Measurements from ENCODE around the gene MEFV. TPM values are rescaled to one million over a fixed set of nuclear protein-coding genes. Genes with fewer than 3 reads are reported as not detected.

MEFV gene, protein sequence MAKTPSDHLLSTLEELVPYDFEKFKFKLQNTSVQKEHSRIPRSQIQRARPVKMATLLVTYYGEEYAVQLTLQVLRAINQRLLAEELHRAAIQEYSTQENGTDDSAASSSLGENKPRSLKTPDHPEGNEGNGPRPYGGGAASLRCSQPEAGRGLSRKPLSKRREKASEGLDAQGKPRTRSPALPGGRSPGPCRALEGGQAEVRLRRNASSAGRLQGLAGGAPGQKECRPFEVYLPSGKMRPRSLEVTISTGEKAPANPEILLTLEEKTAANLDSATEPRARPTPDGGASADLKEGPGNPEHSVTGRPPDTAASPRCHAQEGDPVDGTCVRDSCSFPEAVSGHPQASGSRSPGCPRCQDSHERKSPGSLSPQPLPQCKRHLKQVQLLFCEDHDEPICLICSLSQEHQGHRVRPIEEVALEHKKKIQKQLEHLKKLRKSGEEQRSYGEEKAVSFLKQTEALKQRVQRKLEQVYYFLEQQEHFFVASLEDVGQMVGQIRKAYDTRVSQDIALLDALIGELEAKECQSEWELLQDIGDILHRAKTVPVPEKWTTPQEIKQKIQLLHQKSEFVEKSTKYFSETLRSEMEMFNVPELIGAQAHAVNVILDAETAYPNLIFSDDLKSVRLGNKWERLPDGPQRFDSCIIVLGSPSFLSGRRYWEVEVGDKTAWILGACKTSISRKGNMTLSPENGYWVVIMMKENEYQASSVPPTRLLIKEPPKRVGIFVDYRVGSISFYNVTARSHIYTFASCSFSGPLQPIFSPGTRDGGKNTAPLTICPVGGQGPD
- not detected for polyA plus RNA-seq (2013, experiment 1 of 2)
- not detected for polyA plus RNA-seq (2013, experiment 2 of 2)

DNA sequence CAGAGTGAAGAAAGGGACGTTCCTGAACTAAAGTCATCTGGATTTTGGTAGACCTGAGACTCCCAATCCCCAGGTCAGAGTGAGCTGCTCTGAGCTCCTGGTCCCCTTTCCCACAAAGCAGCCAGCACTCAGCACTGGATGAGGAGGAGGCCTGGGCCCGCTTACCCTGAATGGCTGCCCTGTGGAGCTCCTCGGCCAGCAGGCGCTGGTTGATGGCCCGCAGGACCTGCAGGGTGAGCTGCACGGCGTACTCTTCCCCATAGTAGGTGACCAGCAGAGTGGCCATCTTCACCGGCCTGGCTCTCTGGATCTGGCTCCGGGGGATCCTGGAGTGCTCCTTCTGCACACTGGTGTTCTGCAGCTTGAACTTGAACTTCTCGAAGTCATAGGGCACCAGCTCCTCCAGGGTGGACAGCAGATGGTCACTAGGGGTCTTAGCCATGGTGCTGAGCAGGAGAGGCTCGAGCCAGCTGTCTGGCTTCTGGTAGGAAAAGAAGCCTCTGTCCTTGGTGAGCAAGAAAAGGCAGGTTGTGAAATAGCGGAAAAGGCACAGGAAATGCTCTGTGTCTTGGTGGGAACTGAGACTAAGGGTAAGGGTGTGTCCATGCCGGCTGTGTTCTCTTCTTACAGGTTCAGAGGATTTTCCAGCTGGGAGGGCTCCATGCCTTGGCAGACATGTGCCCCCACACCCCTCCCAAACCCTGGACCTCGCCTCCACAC is at the start of gene MEFV:
MEFV (minus strand) TSS at position 488 of the 720 bp plus-strand sequence; CDS start at position 442, 46 bp downstream.
- Histone ChIP-seq H3K4me3 (ENCODE audit: extremely low read depth, insufficient read depth, low read length, poor library complexity, severe bottlenecking) (no peak within 1 kb of the TSS), H3K9me3 (ENCODE audit: control insufficient read depth, low read length) (no peaks in the 10 kb centered on the region)
- WGBS, 2 experiments (ENCODE audit: insufficient coverage in 2 of 2): 82 to 88% methylated on average over 11 to 12 of the region's 14 CpGs

DNA sequence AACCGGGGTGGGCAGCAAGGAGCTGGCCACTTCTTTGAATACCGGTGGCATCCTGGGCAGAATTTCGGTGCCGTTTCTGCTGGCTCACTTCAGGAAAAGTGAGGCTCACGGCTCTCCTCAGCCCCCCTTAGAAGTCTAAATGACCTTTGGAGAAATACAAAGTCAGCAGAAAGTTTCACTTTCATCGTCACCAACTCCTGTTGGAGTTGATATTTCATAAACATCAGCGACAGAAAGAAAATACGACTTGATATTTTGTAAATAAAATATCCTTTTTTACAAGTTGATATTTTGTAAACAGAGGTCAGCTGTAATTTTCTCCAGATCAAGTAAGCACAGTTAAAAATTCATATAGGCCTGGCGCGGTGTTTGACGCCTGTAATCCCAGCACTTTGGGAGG is 49.6 kb upstream of the MEFV start:
- Histone ChIP-seq H3K4me3 (ENCODE audit: extremely low read depth, insufficient read depth, low read length, poor library complexity, severe bottlenecking) (peak overlapping the region; percentile 69), H3K4me1 (ENCODE audit: control insufficient read depth, insufficient read depth, low read length, poor library complexity, severe bottlenecking) (no peaks in the 10 kb centered on the region), H3K27ac (ENCODE audit: low read depth, low read length, severe bottlenecking) (no peak overlapping the region), H3K36me3 (ENCODE audit: control insufficient read depth, insufficient read depth, low read length) (peaks cover 68% of the 10 kb centered on the region), H3K9me3 (ENCODE audit: control insufficient read depth, low read length) (peaks cover 65% of the 10 kb centered on the region)
- WGBS, 2 experiments (ENCODE audit: insufficient coverage in 2 of 2): 72 to 78% methylated on average over 7 to 9 of the region's 11 CpGs

More for the DNA sequence above, at the start of gene MEFV:
- no peaks in the 10 kb centered on the region for H3K4me1 ChIP-seq (ENCODE audit: control insufficient read depth, insufficient read depth, low read length, poor library complexity, severe bottlenecking)
- H3K36me3 ChIP-seq (ENCODE audit: control insufficient read depth, insufficient read depth, low read length): no peaks in the 10 kb centered on the region
- no peak within 1 kb of the TSS for H3K27ac ChIP-seq (ENCODE audit: low read depth, low read length, severe bottlenecking)

DNA sequence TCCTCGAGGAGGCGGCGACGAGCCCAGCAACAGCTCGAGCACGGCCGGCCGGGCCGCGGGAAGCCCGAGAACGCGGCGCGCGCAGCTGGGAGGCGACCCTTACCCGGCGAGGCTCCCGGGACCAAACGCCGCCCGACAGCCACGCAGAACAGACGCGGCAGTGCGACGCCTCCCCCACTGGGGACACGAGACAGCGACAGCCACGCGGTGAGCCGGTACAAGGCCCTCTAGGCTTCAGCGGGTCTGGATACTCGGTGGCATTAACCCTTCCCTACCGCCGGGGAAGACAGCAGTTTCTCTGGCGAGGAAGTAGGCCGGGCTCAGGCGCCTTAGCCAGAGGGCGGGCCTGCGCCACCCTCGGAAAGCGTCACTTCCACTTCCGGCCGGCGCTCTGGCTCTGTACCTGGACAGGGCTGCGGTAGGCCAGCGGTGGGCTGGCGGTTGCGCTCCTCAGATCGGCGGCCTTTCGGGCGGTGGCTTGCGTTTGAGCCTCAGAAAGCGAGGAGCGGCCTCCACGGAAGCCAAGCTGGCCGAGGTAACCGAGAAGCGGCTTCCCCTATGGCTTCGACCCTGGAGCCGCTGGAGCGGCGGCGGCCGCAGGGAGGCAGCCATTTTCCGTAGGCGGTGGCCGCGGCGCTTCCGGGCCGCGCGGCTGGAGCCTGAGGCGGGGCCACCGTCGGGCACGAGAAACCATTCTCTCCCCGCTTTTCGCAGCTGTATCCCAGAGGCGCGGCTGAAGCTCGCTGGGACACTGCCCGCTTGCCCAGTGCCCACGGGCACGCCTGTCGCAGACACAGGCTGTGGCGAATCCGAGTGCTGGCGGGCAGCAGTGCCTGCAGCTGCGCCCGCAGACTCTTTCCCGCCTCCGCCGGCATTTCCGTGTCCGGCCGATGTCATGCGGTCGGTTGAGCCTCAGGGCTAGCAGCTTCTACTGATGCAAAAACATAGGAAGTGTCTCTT is 49.0 kb upstream of the MEFV start, which contains the start of the genes TIGD7 and ZNF75A:
TIGD7 (minus strand) TSS at position 322 of the 960 bp plus-strand sequence. CDS start 4,816 bp downstream, outside the sequence.
ZNF75A (plus strand) TSS at position 389 of the 960 bp plus-strand sequence. CDS start 2,932 bp downstream, outside the sequence.
- peak within 1 kb of the TSS; percentile 69 for H3K4me3 ChIP-seq (ENCODE audit: extremely low read depth, insufficient read depth, low read length, poor library complexity, severe bottlenecking)
- peaks cover 68% of the 10 kb centered on the region for H3K36me3 ChIP-seq (ENCODE audit: control insufficient read depth, insufficient read depth, low read length)
- no peaks in the 10 kb centered on the region for H3K4me1 ChIP-seq (ENCODE audit: control insufficient read depth, insufficient read depth, low read length, poor library complexity, severe bottlenecking)
- peaks cover 65% of the 10 kb centered on the region for H3K9me3 ChIP-seq (ENCODE audit: control insufficient read depth, low read length)
- WGBS, 2 experiments (ENCODE audit: insufficient coverage in 2 of 2): 3% methylated on average over 89 to 103 of the region's 103 CpGs
- peak within 1 kb of the TSS; percentile 86 for H3K27ac ChIP-seq (ENCODE audit: low read depth, low read length, severe bottlenecking)

DNA sequence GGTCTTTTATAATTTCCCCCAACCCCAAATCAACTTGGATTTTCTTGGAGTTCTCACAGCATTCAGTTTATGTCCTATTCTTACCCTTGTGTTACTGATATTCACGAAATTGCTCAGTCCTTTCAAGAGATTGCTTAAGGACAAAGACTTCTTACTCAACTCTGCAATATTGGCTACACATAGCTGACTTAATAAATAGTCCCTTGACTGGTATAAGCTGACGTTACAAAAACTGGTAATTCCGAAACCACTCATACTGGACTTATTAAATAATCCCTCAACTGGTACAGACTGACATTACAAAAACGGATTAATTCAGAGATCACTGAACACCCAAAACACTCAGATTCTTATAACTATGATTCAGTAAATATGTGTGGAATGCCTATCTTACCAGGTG is 47.9 kb upstream of the MEFV start:
- Histone ChIP-seq H3K9me3 (ENCODE audit: control insufficient read depth, low read length) (peaks cover 57% of the 10 kb centered on the region), H3K36me3 (ENCODE audit: control insufficient read depth, insufficient read depth, low read length) (peaks cover 68% of the 10 kb centered on the region), H3K4me3 (ENCODE audit: extremely low read depth, insufficient read depth, low read length, poor library complexity, severe bottlenecking) (peak overlapping the region; percentile 69), H3K4me1 (ENCODE audit: control insufficient read depth, insufficient read depth, low read length, poor library complexity, severe bottlenecking) (no peaks in the 10 kb centered on the region), H3K27ac (ENCODE audit: low read depth, low read length, severe bottlenecking) (peak overlapping the region; percentile 86)
- 95 to 98% methylated on average over 3 to 4 of the region's 4 CpGs for WGBS, 2 experiments (ENCODE audit: insufficient coverage in 2 of 2)

DNA sequence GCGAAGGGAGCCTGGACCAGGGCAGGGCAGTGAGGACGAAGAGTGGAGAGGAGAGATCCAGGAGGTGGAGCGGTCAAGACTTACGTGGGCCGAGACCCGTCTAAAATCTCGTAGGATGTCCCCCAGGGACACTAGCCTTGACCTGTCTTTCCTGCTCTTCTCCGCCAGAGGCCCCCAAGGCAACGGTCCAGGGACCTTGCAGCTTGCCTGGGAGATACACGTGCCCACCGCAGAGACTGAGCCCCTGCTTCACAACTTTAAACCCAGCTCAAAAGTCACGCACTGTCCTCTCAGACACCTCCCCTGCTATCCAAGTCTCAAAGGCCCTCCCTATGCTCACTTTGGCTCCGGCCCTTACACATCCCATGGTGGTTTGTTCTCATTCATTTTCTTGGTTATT is 39.4 kb upstream of the MEFV start:
- 96% methylated on average over 6 to 12 of the region's 13 CpGs for WGBS, 2 experiments (ENCODE audit: insufficient coverage in 2 of 2)
- Histone ChIP-seq H3K4me1 (ENCODE audit: control insufficient read depth, insufficient read depth, low read length, poor library complexity, severe bottlenecking) (no peaks in the 10 kb centered on the region), H3K9me3 (ENCODE audit: control insufficient read depth, low read length) (peaks cover 44% of the 10 kb centered on the region), H3K27ac (ENCODE audit: low read depth, low read length, severe bottlenecking) (no peak overlapping the region), H3K4me3 (ENCODE audit: extremely low read depth, insufficient read depth, low read length, poor library complexity, severe bottlenecking) (no peak overlapping the region), H3K36me3 (ENCODE audit: control insufficient read depth, insufficient read depth, low read length) (peaks cover 81% of the 10 kb centered on the region)

DNA sequence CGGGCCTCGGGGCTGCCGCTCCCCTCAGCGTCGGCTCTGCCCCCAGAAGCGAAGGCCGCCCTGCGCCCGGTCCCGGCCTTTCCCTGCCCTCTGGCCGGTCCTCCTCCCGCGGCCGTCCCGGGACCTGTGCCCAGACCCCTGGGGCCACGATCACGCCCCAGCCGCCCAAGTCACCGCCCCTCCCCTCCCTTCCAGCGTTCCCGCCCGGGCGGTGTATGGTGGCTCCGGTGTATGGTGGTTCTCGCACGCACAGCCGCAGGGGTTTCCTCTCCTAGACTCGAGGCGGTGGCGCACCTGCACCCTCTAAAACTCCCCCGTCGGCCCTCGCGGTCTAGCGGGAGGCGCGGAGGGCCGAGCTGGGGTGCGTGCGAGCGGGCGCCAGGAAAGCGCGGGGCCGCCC is 38.8 kb upstream of the MEFV start:
- Histone ChIP-seq H3K4me3 (ENCODE audit: extremely low read depth, insufficient read depth, low read length, poor library complexity, severe bottlenecking) (no peak overlapping the region), H3K9me3 (ENCODE audit: control insufficient read depth, low read length) (peaks cover 45% of the 10 kb centered on the region), H3K4me1 (ENCODE audit: control insufficient read depth, insufficient read depth, low read length, poor library complexity, severe bottlenecking) (no peaks in the 10 kb centered on the region), H3K36me3 (ENCODE audit: control insufficient read depth, insufficient read depth, low read length) (peaks cover 81% of the 10 kb centered on the region), H3K27ac (ENCODE audit: low read depth, low read length, severe bottlenecking) (no peak overlapping the region)
- WGBS, 2 experiments (ENCODE audit: insufficient coverage in 2 of 2): 96 to 98% methylated on average over 18 to 44 of the region's 45 CpGs

DNA sequence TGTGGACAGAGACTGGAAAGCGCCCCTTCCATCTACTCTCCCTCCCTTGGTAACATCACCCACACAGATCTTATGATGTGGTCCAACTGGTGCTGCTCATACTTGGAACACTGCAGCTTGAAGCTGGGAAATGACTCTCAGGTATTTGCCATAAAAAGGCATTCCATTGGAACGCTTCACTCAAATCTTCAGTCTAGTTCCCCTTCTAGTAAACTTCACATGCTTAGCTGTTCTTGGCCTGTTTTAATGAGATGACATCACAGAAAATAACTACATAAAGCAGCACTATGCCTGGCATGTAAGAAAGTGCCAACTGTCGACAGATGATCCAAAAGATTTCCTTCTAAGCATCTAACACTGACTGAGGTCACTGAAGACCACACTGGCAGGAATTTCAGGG is 36.2 kb upstream of the MEFV start:
- no peaks in the 10 kb centered on the region for H3K4me1 ChIP-seq (ENCODE audit: control insufficient read depth, insufficient read depth, low read length, poor library complexity, severe bottlenecking)
- H3K9me3 ChIP-seq (ENCODE audit: control insufficient read depth, low read length): peaks cover 62% of the 10 kb centered on the region
- WGBS, 2 experiments (ENCODE audit: insufficient coverage in 2 of 2): 92 to 96% methylated on average over 2 to 3 of the region's 3 CpGs
- H3K27ac ChIP-seq (ENCODE audit: low read depth, low read length, severe bottlenecking): no peak overlapping the region
- peaks cover 92% of the 10 kb centered on the region for H3K36me3 ChIP-seq (ENCODE audit: control insufficient read depth, insufficient read depth, low read length)
- no peak overlapping the region for H3K4me3 ChIP-seq (ENCODE audit: extremely low read depth, insufficient read depth, low read length, poor library complexity, severe bottlenecking)

DNA sequence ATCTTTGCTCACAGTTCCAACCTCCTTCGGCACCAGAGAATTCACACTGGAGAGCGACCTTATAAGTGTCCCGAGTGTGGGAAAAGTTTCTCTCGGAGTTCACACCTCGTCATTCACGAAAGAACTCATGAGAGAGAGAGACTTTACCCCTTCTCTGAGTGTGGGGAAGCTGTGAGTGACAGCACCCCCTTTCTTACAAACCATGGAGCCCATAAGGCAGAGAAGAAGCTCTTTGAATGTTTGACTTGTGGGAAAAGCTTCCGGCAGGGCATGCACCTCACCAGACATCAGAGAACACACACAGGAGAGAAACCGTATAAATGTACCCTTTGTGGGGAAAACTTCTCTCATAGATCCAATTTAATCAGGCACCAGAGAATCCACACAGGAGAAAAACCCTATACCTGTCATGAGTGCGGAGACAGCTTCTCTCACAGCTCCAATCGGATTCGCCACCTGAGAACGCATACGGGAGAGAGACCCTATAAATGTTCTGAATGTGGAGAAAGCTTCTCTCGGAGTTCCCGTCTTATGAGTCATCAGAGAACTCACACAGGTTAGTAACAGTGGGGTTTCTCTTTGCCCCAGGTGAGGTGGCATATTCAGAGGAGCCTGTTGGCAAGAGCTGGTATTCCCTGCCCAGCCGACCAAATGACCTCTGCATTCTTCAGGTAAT is 33.7 kb upstream of the MEFV start:
- H3K4me1 ChIP-seq (ENCODE audit: control insufficient read depth, insufficient read depth, low read length, poor library complexity, severe bottlenecking): no peaks in the 10 kb centered on the region
- WGBS, 2 experiments (ENCODE audit: insufficient coverage in 2 of 2): 96 to 98% methylated on average over 11 to 12 of the region's 16 CpGs
- H3K9me3 ChIP-seq (ENCODE audit: control insufficient read depth, low read length): peaks cover 68% of the 10 kb centered on the region
- H3K4me3 ChIP-seq (ENCODE audit: extremely low read depth, insufficient read depth, low read length, poor library complexity, severe bottlenecking): no peak overlapping the region
- no peak overlapping the region for H3K27ac ChIP-seq (ENCODE audit: low read depth, low read length, severe bottlenecking)
- peaks cover 98% of the 10 kb centered on the region for H3K36me3 ChIP-seq (ENCODE audit: control insufficient read depth, insufficient read depth, low read length)

DNA sequence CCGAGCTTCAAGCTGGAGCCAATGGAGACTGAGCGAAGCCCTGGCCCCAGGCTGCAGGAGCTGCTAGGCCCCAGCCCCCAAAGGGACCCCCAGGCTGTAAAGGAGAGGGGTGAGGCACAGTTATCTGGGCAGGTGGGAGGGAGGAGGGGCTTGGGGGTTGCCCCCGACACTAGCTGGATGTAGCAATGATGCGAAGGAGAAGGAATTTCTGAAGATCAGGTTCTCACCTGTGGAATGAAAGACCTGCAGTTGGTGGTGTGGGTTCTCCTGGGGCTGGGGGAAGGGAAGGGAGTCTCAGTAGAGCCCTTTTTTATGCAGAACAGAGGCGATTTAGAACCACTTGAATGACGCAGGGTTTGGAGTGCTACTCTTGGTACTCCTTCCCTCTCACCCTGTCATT is 28.7 kb upstream of the MEFV start:
- no peak overlapping the region for H3K27ac ChIP-seq (ENCODE audit: low read depth, low read length, severe bottlenecking)
- H3K9me3 ChIP-seq (ENCODE audit: control insufficient read depth, low read length): peaks cover 32% of the 10 kb centered on the region
- peaks cover 54% of the 10 kb centered on the region for H3K36me3 ChIP-seq (ENCODE audit: control insufficient read depth, insufficient read depth, low read length)
- peak overlapping the region; percentile 90 for H3K4me3 ChIP-seq (ENCODE audit: extremely low read depth, insufficient read depth, low read length, poor library complexity, severe bottlenecking)
- peaks cover 4% of the 10 kb centered on the region for H3K4me1 ChIP-seq (ENCODE audit: control insufficient read depth, insufficient read depth, low read length, poor library complexity, severe bottlenecking)
- WGBS, 2 experiments (ENCODE audit: insufficient coverage in 2 of 2): 67 to 79% methylated on average over 3 to 6 of the region's 6 CpGs

Measured in mesodermal cell (in vitro differentiated cells).